ENCODE results near the gene KCNQ1. TPM values are rescaled to one million over a fixed set of nuclear protein-coding genes. Genes with fewer than 3 reads are reported as not detected.

The KCNQ1 gene
- polyA plus RNA-seq, 1 donor from 2014 or later: not detected

- Histone ChIP-seq H3K9ac (ENCODE audit: low read length) (no peak overlapping the region), H3K36me3 (ENCODE audit: insufficient read depth, low read length) (no peaks in the 10 kb centered on the region), H3K4me3 (ENCODE audit: low read length) (no peak overlapping the region), H3K9me3 (ENCODE audit: low read length) (no peaks in the 10 kb centered on the region), H3K79me2 (replicated peaks; ENCODE audit: insufficient read depth, low read length) (no peaks in the 10 kb centered on the region), H3K27me3 (ENCODE audit: insufficient read depth, low read depth, low read length) (no peaks in the 10 kb centered on the region), H3K9me2 (ENCODE audit: insufficient read depth, low read length) (no peaks in the 10 kb centered on the region), H3K27ac (ENCODE audit: low read length) (no peak overlapping the region), H3K4me2 (ENCODE audit: low read length) (no peak overlapping the region), H3F3A (ENCODE audit: insufficient read depth, low read length, poor library complexity, severe bottlenecking) (no peaks in the 10 kb centered on the region), H2AFZ (ENCODE audit: low read depth, low read length) (no peak overlapping the region), H4K20me1 (ENCODE audit: insufficient read depth) (no peaks in the 10 kb centered on the region)
- no peak for TF ChIP-seq RAD21 (conservative IDR thresholded peaks at IDR 0.05)
These were observed 399.5 kb downstream of the KCNQ1 start for GRCh38 chr11:2844116-2844842.

DNA sequence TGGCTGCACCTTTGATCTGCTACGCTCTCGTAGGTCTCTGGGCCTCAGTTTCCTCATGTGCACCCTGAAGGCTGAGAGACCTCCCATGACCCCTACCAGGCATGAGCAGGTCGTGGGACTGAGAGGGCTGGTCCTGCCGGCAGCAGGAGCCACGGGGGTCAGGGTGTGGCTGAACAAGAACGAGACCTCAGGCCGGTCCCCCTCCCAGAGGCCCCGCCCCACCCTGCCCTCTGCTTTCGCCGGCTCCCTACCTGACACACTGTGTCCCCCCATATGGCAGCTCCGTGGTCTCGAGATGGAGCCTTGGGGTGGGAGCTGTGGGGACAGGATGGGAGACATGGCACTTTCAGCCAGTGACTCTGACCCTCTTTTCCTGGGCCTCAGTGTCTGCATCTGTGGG, 400.2 kb downstream of the KCNQ1 start:
- H3K9ac ChIP-seq (ENCODE audit: low read length): no peak overlapping the region
- H4K20me1 ChIP-seq (ENCODE audit: insufficient read depth): no peaks in the 10 kb centered on the region
- H3K9me3 ChIP-seq (ENCODE audit: low read length): no peaks in the 10 kb centered on the region
- no peaks in the 10 kb centered on the region for H3K9me2 ChIP-seq (ENCODE audit: insufficient read depth, low read length)
- H3K79me2 ChIP-seq (replicated peaks; ENCODE audit: insufficient read depth, low read length): no peaks in the 10 kb centered on the region
- TF ChIP-seq MXI1 (conservative IDR thresholded peaks at IDR 0.05; ENCODE audit: poor library complexity, severe bottlenecking) (no peak), RAD21 (conservative IDR thresholded peaks at IDR 0.05) (no peak)
- H3K27me3 ChIP-seq (ENCODE audit: insufficient read depth, low read depth, low read length): no peaks in the 10 kb centered on the region
- H3K4me2 ChIP-seq (ENCODE audit: low read length): no peak overlapping the region
- H2AFZ ChIP-seq (ENCODE audit: low read depth, low read length): no peak overlapping the region
- no peaks in the 10 kb centered on the region for H3K36me3 ChIP-seq (ENCODE audit: insufficient read depth, low read length)
- H3F3A ChIP-seq (ENCODE audit: insufficient read depth, low read length, poor library complexity, severe bottlenecking): no peaks in the 10 kb centered on the region
- no peak overlapping the region for H3K27ac ChIP-seq (ENCODE audit: low read length)
- H3K4me3 ChIP-seq (ENCODE audit: low read length): no peak overlapping the region

DNA sequence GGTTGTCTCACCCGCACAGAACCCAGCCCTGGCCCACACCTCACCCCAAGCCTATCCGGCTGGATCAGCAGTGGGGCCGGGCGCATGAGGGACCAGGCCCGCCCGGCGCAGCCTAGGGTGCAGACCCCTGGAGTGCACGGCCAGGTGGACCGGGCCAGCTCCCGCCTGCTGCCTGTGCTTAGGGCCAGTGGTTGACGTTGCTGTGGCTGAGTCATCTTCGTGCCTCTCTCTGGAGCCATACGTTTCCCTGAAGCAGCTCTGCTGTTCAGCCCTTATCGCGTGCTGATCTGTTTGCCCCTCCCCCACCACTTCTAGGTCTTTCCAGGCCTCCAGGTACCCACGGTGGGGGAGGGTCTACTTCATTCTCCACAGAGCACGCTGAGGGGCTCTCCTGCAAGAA, 401.2 kb downstream of the KCNQ1 start:
- Histone ChIP-seq H3F3A (ENCODE audit: insufficient read depth, low read length, poor library complexity, severe bottlenecking) (no peaks in the 10 kb centered on the region), H3K27me3 (ENCODE audit: insufficient read depth, low read depth, low read length) (no peaks in the 10 kb centered on the region), H3K9me2 (ENCODE audit: insufficient read depth, low read length) (no peaks in the 10 kb centered on the region), H4K20me1 (ENCODE audit: insufficient read depth) (no peaks in the 10 kb centered on the region), H3K79me2 (replicated peaks; ENCODE audit: insufficient read depth, low read length) (no peaks in the 10 kb centered on the region), H2AFZ (ENCODE audit: low read depth, low read length) (no peak overlapping the region), H3K36me3 (ENCODE audit: insufficient read depth, low read length) (no peaks in the 10 kb centered on the region), H3K4me2 (ENCODE audit: low read length) (no peak overlapping the region), H3K9ac (ENCODE audit: low read length) (no peak overlapping the region), H3K27ac (ENCODE audit: low read length) (no peak overlapping the region), H3K9me3 (ENCODE audit: low read length) (no peaks in the 10 kb centered on the region), H3K4me3 (ENCODE audit: low read length) (no peak overlapping the region)
- TF ChIP-seq MXI1 (conservative IDR thresholded peaks at IDR 0.05; ENCODE audit: poor library complexity, severe bottlenecking) (no peak), POLR2AphosphoS5 (IDR thresholded peaks at IDR 0.05) (no peak), TAF1 (IDR thresholded peaks at IDR 0.05; ENCODE audit: low read depth) (no peak), RAD21 (conservative IDR thresholded peaks at IDR 0.05) (no peak), EP300 (conservative IDR thresholded peaks at IDR 0.05; ENCODE audit: poor library complexity, severe bottlenecking) (no peak)

DNA sequence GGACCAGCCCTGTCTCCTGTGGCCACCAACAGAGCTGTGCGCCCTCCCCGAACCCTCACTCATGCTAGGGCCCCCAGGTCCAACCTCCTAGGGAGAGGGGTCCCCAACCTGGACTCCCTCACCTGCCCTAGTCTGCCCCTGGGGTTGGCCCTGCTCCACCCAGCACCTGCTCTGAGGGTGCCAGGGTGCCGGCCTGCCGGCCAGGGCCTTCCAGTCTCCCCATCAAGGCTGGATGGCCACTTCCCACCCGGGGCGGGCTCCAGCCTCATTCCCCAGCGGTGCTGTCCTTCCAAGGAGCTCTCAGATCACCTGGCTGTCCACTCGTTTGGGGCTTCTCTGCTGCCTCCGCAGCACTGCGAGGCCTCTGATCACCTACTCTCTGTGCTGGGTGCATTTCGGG, 401.7 kb downstream of the KCNQ1 start:
- Histone ChIP-seq H4K20me1 (ENCODE audit: insufficient read depth) (no peaks in the 10 kb centered on the region), H3K9ac (ENCODE audit: low read length) (no peak overlapping the region), H3K9me2 (ENCODE audit: insufficient read depth, low read length) (no peaks in the 10 kb centered on the region), H3K36me3 (ENCODE audit: insufficient read depth, low read length) (no peaks in the 10 kb centered on the region), H3K4me3 (ENCODE audit: low read length) (no peak overlapping the region), H3K79me2 (replicated peaks; ENCODE audit: insufficient read depth, low read length) (no peaks in the 10 kb centered on the region), H3K4me2 (ENCODE audit: low read length) (no peak overlapping the region), H2AFZ (ENCODE audit: low read depth, low read length) (no peak overlapping the region), H3F3A (ENCODE audit: insufficient read depth, low read length, poor library complexity, severe bottlenecking) (no peaks in the 10 kb centered on the region), H3K27me3 (ENCODE audit: insufficient read depth, low read depth, low read length) (no peaks in the 10 kb centered on the region), H3K27ac (ENCODE audit: low read length) (no peak overlapping the region), H3K9me3 (ENCODE audit: low read length) (no peaks in the 10 kb centered on the region)
- TF ChIP-seq POLR2AphosphoS5 (IDR thresholded peaks at IDR 0.05): no peak
- TF ChIP-seq, protein P1, sequence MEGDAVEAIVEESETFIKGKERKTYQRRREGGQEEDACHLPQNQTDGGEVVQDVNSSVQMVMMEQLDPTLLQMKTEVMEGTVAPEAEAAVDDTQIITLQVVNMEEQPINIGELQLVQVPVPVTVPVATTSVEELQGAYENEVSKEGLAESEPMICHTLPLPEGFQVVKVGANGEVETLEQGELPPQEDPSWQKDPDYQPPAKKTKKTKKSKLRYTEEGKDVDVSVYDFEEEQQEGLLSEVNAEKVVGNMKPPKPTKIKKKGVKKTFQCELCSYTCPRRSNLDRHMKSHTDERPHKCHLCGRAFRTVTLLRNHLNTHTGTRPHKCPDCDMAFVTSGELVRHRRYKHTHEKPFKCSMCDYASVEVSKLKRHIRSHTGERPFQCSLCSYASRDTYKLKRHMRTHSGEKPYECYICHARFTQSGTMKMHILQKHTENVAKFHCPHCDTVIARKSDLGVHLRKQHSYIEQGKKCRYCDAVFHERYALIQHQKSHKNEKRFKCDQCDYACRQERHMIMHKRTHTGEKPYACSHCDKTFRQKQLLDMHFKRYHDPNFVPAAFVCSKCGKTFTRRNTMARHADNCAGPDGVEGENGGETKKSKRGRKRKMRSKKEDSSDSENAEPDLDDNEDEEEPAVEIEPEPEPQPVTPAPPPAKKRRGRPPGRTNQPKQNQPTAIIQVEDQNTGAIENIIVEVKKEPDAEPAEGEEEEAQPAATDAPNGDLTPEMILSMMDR (IDR thresholded peaks at IDR 0.05; ENCODE audit: poor library complexity, severe bottlenecking): no peak
- TF ChIP-seq EZH2 (IDR thresholded peaks at IDR 0.05; ENCODE audit: borderline replicate concordance, insufficient read depth, low read length, poor library complexity, severe bottlenecking): no peak
- no peak for TF ChIP-seq EP300 (conservative IDR thresholded peaks at IDR 0.05; ENCODE audit: poor library complexity, severe bottlenecking)
- TF ChIP-seq SMC3 (conservative IDR thresholded peaks at IDR 0.05; ENCODE audit: poor library complexity): no peak
- TF ChIP-seq, protein P2, sequence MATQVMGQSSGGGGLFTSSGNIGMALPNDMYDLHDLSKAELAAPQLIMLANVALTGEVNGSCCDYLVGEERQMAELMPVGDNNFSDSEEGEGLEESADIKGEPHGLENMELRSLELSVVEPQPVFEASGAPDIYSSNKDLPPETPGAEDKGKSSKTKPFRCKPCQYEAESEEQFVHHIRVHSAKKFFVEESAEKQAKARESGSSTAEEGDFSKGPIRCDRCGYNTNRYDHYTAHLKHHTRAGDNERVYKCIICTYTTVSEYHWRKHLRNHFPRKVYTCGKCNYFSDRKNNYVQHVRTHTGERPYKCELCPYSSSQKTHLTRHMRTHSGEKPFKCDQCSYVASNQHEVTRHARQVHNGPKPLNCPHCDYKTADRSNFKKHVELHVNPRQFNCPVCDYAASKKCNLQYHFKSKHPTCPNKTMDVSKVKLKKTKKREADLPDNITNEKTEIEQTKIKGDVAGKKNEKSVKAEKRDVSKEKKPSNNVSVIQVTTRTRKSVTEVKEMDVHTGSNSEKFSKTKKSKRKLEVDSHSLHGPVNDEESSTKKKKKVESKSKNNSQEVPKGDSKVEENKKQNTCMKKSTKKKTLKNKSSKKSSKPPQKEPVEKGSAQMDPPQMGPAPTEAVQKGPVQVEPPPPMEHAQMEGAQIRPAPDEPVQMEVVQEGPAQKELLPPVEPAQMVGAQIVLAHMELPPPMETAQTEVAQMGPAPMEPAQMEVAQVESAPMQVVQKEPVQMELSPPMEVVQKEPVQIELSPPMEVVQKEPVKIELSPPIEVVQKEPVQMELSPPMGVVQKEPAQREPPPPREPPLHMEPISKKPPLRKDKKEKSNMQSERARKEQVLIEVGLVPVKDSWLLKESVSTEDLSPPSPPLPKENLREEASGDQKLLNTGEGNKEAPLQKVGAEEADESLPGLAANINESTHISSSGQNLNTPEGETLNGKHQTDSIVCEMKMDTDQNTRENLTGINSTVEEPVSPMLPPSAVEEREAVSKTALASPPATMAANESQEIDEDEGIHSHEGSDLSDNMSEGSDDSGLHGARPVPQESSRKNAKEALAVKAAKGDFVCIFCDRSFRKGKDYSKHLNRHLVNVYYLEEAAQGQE (IDR thresholded peaks at IDR 0.05; ENCODE audit: borderline replicate concordance): no peak
- no peak for TF ChIP-seq TAF1 (IDR thresholded peaks at IDR 0.05; ENCODE audit: low read depth)
- no peak for TF ChIP-seq MXI1 (conservative IDR thresholded peaks at IDR 0.05; ENCODE audit: poor library complexity, severe bottlenecking)
- no peak for TF ChIP-seq RAD21 (conservative IDR thresholded peaks at IDR 0.05)

Data from neural cell (in vitro differentiated cells).